ENCODE data around the gene WDR64. TPM values are rescaled to one million over a fixed set of nuclear protein-coding genes. Genes with fewer than 3 reads are reported as not detected.
A peak's percentile ranks its signal among the peaks of the same experiment; 100 is the strongest.

The WDR64 gene
- total and polyA plus RNA-seq, 2 of the 13 experiments (the other 11 are each of a cell fraction or from before 2014, with no cell fraction given) = not detected

GRCh38 chr1:241637046-241637590, 15.0 kb upstream of the WDR64 start:
- Histone ChIP-seq H3K4me1 (ENCODE audit: insufficient read depth, low read length) (peaks cover 39% of the 10 kb centered on the region), H3K4me3 (replicated peaks in 1 of 3; ENCODE audit: insufficient read depth in 1 of 3, low read depth in 2 of 3, low read length in 3 of 3) (peak overlapping the region in 1 of 3 experiments; percentile 85; a peak in 1 of 6 replicates), H3K9me3 (ENCODE audit: low read length) (no peaks in the 10 kb centered on the region), H3K27me3 (ENCODE audit: control insufficient read depth in 1 of 2, insufficient read depth in 2 of 2, low read length in 2 of 2) (no peaks in the 10 kb centered on the region; a peak in 1 of 5 replicates), H3K4me2 (ENCODE audit: low read depth, low read length) (peak overlapping the region; percentile 77), H4K20me1 (ENCODE audit: insufficient read depth, low read length) (peaks cover 6% of the 10 kb centered on the region; the same call in 1 of the 2 replicates), H3K36me3 (replicated peaks in 1 of 2; ENCODE audit: control insufficient read depth in 1 of 2, insufficient read depth in 2 of 2, low read length in 2 of 2) (peaks cover 2 to 18% of the 10 kb centered on the region in 2 experiments; a peak in 4 of 5 replicates), H3K27ac (ENCODE audit: extremely low read length, insufficient read depth, low read length) (no peak overlapping the region), H2AFZ (ENCODE audit: low read length) (no peak overlapping the region), H3K79me2 (ENCODE audit: insufficient read depth, low read length) (peaks cover 24% of the 10 kb centered on the region), H3K9ac (ENCODE audit: insufficient read depth, low read depth, low read length) (no peak overlapping the region)
- intact Hi-C loops (cut with micrococcal nuclease; ENCODE audit: unreplicated experiment) = no loop called here
- POLR2A ChIA-PET = no interaction called here
- TF ChIP-seq PPARG (CRISPR knock-in tag; conservative IDR thresholded peaks at IDR 0.05) = no peak
- no peak for TF ChIP-seq GPN1 (CRISPR knock-in tag; IDR thresholded peaks at IDR 0.05; ENCODE audit: borderline replicate concordance)
- TF ChIP-seq TBP (CRISPR knock-in tag; IDR thresholded peaks at IDR 0.05) = no peak
- no peak for TF ChIP-seq ZBTB21 (CRISPR knock-in tag; IDR thresholded peaks at IDR 0.05)
- TF ChIP-seq SATB2 (CRISPR knock-in tag; IDR thresholded peaks at IDR 0.05) = no peak
- TF ChIP-seq ZNF773 (CRISPR knock-in tag; IDR thresholded peaks at IDR 0.05; ENCODE audit: borderline replicate concordance) = no peak
- no peak for TF ChIP-seq MIER3 (CRISPR knock-in tag; IDR thresholded peaks at IDR 0.05; ENCODE audit: borderline replicate concordance)
- TF ChIP-seq CEBPB (IDR thresholded peaks at IDR 0.05; ENCODE audit: borderline replicate concordance, low read depth, low read length) = no peak
- no peak for TF ChIP-seq ETV5 (CRISPR knock-in tag; IDR thresholded peaks at IDR 0.05; ENCODE audit: borderline replicate concordance)
- TF ChIP-seq ZNF839 (CRISPR knock-in tag; IDR thresholded peaks at IDR 0.05; ENCODE audit: borderline replicate concordance) = no peak
- no peak for TF ChIP-seq E2F1 (CRISPR knock-in tag; IDR thresholded peaks at IDR 0.05)
- TF ChIP-seq HOXA7 (CRISPR knock-in tag; IDR thresholded peaks at IDR 0.05) = no peak
- no peak for TF ChIP-seq NCOA1 (CRISPR knock-in tag; IDR thresholded peaks at IDR 0.05)
- no peak for TF ChIP-seq HHEX (CRISPR knock-in tag; IDR thresholded peaks at IDR 0.05)
- no peak for TF ChIP-seq SMARCC2 (IDR thresholded peaks at IDR 0.05)
- TF ChIP-seq, protein P1, sequence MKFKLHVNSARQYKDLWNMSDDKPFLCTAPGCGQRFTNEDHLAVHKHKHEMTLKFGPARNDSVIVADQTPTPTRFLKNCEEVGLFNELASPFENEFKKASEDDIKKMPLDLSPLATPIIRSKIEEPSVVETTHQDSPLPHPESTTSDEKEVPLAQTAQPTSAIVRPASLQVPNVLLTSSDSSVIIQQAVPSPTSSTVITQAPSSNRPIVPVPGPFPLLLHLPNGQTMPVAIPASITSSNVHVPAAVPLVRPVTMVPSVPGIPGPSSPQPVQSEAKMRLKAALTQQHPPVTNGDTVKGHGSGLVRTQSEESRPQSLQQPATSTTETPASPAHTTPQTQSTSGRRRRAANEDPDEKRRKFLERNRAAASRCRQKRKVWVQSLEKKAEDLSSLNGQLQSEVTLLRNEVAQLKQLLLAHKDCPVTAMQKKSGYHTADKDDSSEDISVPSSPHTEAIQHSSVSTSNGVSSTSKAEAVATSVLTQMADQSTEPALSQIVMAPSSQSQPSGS (CRISPR knock-in tag; IDR thresholded peaks at IDR 0.05) = no peak
- no peak for ATAC-seq
- CTCF ChIA-PET (ENCODE audit: low intra/inter-chr PET ratio, low total read pairs) = no interaction called here
- DNase-seq (ENCODE audit: low spot score) = no peak
- BruUV-seq (replicated peaks) = no TSS peak
- no peak for FAIRE-seq
- in situ Hi-C loops (cut with HindIII; ENCODE audit: extremely low pct_ligation_motif_present, low pct_unique_long_range_greater_than_20kb) = loop anchor here (10.0 kb wide), 1 partner anchor 112 kb away; no protein-coding TSS in a partner anchor
